ENCODE data around the gene MNT. TPM values are rescaled to one million over a fixed set of nuclear protein-coding genes. Genes with fewer than 3 reads are reported as not detected.

Gene MNT
- total and polyA plus RNA-seq, 2 experiments from 2014 or later = 5.7 to 6.4 TPM

GRCh38 chr17:2405247-2405926, 4.5 kb upstream of the MNT start:
- no peak for DNase-seq (ENCODE audit: low spot score)
- H2AFZ ChIP-seq = no peak overlapping the region
- H3K4me2 ChIP-seq = no peak overlapping the region
- H3K27me3 ChIP-seq (ENCODE audit: insufficient read depth) = no peaks in the 10 kb centered on the region
- no peaks in the 10 kb centered on the region for H3K9me2 ChIP-seq (ENCODE audit: insufficient read depth)
- no peak for ATAC-seq
- no peaks in the 10 kb centered on the region for H3K36me3 ChIP-seq (ENCODE audit: insufficient read depth)
- no peak overlapping the region for H3K4me3 ChIP-seq
- H3K27ac Mint-ChIP-seq = no peak overlapping the region
- no peaks in the 10 kb centered on the region; the same call in 1 of the 2 replicates for H4K20me1 ChIP-seq (replicated peaks; ENCODE audit: insufficient read depth)
- H3K4me1 ChIP-seq (ENCODE audit: insufficient read depth) = peaks cover 6% of the 10 kb centered on the region
- H3K4me3 Mint-ChIP-seq = no peak overlapping the region
- peaks cover 7% of the 10 kb centered on the region; the same call in 2 of the 3 replicates for H3K4me1 Mint-ChIP-seq
- no peaks in the 10 kb centered on the region for H3K79me2 ChIP-seq (replicated peaks; ENCODE audit: insufficient read depth)
- 0 out of 3 replicates have a peak, but pooled peaks cover 2% of the 10 kb centered on the region for H3K9me3 Mint-ChIP-seq
- TF ChIP-seq JUNB (IDR thresholded peaks at IDR 0.05; ENCODE audit: unreplicated experiment) (no peak), NANOG (IDR thresholded peaks at IDR 0.05; ENCODE audit: borderline replicate concordance) (no peak), CREB1 (CRISPR knock-in tag; IDR thresholded peaks at IDR 0.05; ENCODE audit: low read depth) (no peak), ZNF114 (CRISPR knock-in tag; IDR thresholded peaks at IDR 0.05) (no peak), REST (IDR thresholded peaks at IDR 0.05; ENCODE audit: unreplicated experiment) (no peak), ETS1 (IDR thresholded peaks at IDR 0.05) (no peak), EZH2phosphoT487 (IDR thresholded peaks at IDR 0.05; ENCODE audit: unreplicated experiment) (no peak), POLR2AphosphoS5 (IDR thresholded peaks at IDR 0.05; ENCODE audit: low read depth) (no peak)
- H3K27me3 Mint-ChIP-seq (ENCODE audit: insufficient read depth, low read depth, poor library complexity) = peaks cover 11% of the 10 kb centered on the region
- no peaks in the 10 kb centered on the region; the same call in 2 of the 3 replicates for H3K36me3 Mint-ChIP-seq (ENCODE audit: low read depth)
- H3K27ac ChIP-seq (ENCODE audit: low read depth) = no peak overlapping the region
- peaks cover 6% of the 10 kb centered on the region; the same call in 1 of the 2 replicates for H3F3A ChIP-seq (replicated peaks; ENCODE audit: low read depth)

- Histone ChIP-seq H3K27ac (ENCODE audit: low read depth) (no peak overlapping the region), H3K79me2 (replicated peaks; ENCODE audit: insufficient read depth) (peaks cover 9% of the 10 kb centered on the region), H3K36me3 (ENCODE audit: insufficient read depth) (no peaks in the 10 kb centered on the region), H3K4me1 (ENCODE audit: insufficient read depth) (peaks cover 12% of the 10 kb centered on the region), H3K9me2 (ENCODE audit: insufficient read depth) (no peaks in the 10 kb centered on the region), H3K27me3 (ENCODE audit: insufficient read depth) (no peaks in the 10 kb centered on the region), H3K4me3 (peak overlapping the region; percentile 83; the same call in 1 of the 2 replicates), H3K4me2 (peak overlapping the region; percentile 93; the same call in 1 of the 2 replicates), H4K20me1 (replicated peaks; ENCODE audit: insufficient read depth) (no peaks in the 10 kb centered on the region; the same call in 1 of the 2 replicates), H3F3A (replicated peaks; ENCODE audit: low read depth) (peaks cover 12% of the 10 kb centered on the region), H2AFZ (no peak overlapping the region)
- Mint-ChIP-seq H3K4me3 (peak overlapping the region; percentile 80), H3K4me1 (peaks cover 14% of the 10 kb centered on the region), H3K27me3 (ENCODE audit: insufficient read depth, low read depth, poor library complexity) (peaks cover 21% of the 10 kb centered on the region), H3K9me3 (0 out of 3 replicates have a peak, but pooled peaks cover 2% of the 10 kb centered on the region), H3K27ac (no peak overlapping the region), H3K36me3 (ENCODE audit: low read depth) (no peaks in the 10 kb centered on the region)
- DNase-seq (ENCODE audit: low spot score) (no peak), ATAC-seq (no peak)
- TF ChIP-seq CTCF (conservative IDR thresholded peaks at IDR 0.05; ENCODE audit: low read depth in 2 of 2) (no peak), JUNB (IDR thresholded peaks at IDR 0.05; ENCODE audit: unreplicated experiment) (no peak), CREB1 (CRISPR knock-in tag; IDR thresholded peaks at IDR 0.05; ENCODE audit: low read depth) (no peak), REST (IDR thresholded peaks at IDR 0.05; ENCODE audit: unreplicated experiment) (no peak)
Observed at GRCh38 chr17:2403044-2403443, 2.2 kb upstream of the MNT start.
